Progenitor cell of endocrine pancreas (in vitro differentiated cells): ENCODE results near the gene SLFN5. TPM values are rescaled to one million over a fixed set of nuclear protein-coding genes. Genes with fewer than 3 reads are reported as not detected.

ENCODE experiments used
- DNase-seq: peaks from one replicate; pipeline ENCODE4 v3.0.0; 2021; ENCODE audit warnings: low spot score; ENCODE audit not compliant: unreplicated experiment
- H3K27ac Mint-ChIP-seq: 2 replicates; pipeline ENCODE4 v1.8.0; 2021; ENCODE audit warnings: mild to moderate bottlenecking, moderate library complexity, mixed read lengths
- H3K27me3 Mint-ChIP-seq: 2 replicates; pipeline ENCODE4 v1.8.0; 2021; ENCODE audit warnings: mixed read lengths
- H3K36me3 Mint-ChIP-seq: 2 replicates; pipeline ENCODE4 v1.8.0; 2022; ENCODE audit warnings: mixed read lengths; ENCODE audit not compliant: insufficient read depth
- H3K4me1 Mint-ChIP-seq: 2 replicates; pipeline ENCODE4 v1.8.0; 2021; ENCODE audit warnings: low read depth, mixed read lengths
- H3K4me3 Mint-ChIP-seq: 2 replicates; pipeline ENCODE4 v1.8.0; 2021; ENCODE audit warnings: low read depth, mild to moderate bottlenecking, moderate library complexity, mixed read lengths
- H3K9me3 Mint-ChIP-seq: 2 replicates; pipeline ENCODE4 v1.8.0; 2021; ENCODE audit warnings: low read depth, mixed read lengths
- total RNA-seq: library from RNA; stranded (reverse); gene quantifications from 2 replicates; pipeline ENCODE4 v1.2.1, GENCODE V29; 2021
- TF ChIP-seq, protein P1 (sequence below): fragments of 200-600 bp; sonication (generic); IDR thresholded peaks from one replicate; pipeline ENCODE4 v1.5.0; 2021; ENCODE audit warnings: antibody characterized with exemption, mild to moderate bottlenecking; ENCODE audit not compliant: unreplicated experiment

SLFN5 gene
- total RNA-seq, 1 donor from 2014 or later: 13.1 TPM

DNA sequence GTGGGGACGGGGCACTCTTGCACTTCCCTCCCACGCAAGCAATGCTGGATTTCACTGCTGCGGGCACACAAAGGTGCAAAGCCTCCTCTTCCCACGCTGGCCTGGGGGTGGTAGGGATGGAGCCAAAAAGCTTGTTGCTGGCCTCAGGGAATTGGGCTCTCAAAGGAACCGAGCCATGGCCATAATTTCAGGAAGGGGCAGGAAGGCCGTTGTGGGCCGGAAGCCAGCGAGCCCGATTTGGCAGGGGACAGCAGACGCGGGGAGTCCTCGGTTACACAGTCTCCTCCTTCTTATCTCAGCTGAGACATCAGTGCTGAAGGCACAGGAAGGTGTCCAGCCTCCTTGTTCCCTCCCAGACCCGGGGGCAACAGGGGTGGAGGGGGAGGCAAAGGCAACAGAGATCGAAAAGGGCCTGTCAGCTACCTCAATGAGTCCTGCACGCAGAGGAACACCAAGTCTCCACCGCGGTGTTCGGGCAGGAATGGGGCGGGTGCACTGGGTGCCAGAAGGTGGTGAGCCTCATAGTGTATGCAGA, 71.1 kb downstream of the SLFN5 start:
- no peak for DNase-seq
- no peaks in the 10 kb centered on the region for H3K36me3 Mint-ChIP-seq
- TF ChIP-seq, protein P1, sequence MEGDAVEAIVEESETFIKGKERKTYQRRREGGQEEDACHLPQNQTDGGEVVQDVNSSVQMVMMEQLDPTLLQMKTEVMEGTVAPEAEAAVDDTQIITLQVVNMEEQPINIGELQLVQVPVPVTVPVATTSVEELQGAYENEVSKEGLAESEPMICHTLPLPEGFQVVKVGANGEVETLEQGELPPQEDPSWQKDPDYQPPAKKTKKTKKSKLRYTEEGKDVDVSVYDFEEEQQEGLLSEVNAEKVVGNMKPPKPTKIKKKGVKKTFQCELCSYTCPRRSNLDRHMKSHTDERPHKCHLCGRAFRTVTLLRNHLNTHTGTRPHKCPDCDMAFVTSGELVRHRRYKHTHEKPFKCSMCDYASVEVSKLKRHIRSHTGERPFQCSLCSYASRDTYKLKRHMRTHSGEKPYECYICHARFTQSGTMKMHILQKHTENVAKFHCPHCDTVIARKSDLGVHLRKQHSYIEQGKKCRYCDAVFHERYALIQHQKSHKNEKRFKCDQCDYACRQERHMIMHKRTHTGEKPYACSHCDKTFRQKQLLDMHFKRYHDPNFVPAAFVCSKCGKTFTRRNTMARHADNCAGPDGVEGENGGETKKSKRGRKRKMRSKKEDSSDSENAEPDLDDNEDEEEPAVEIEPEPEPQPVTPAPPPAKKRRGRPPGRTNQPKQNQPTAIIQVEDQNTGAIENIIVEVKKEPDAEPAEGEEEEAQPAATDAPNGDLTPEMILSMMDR: no peak
- H3K27me3 Mint-ChIP-seq: peaks cover 15% of the 10 kb centered on the region
- H3K4me1 Mint-ChIP-seq: peaks cover 4% of the 10 kb centered on the region
- peak overlapping the region; percentile 62 for H3K4me3 Mint-ChIP-seq
- H3K27ac Mint-ChIP-seq: no peak overlapping the region
- H3K9me3 Mint-ChIP-seq: no peaks in the 10 kb centered on the region

DNA sequence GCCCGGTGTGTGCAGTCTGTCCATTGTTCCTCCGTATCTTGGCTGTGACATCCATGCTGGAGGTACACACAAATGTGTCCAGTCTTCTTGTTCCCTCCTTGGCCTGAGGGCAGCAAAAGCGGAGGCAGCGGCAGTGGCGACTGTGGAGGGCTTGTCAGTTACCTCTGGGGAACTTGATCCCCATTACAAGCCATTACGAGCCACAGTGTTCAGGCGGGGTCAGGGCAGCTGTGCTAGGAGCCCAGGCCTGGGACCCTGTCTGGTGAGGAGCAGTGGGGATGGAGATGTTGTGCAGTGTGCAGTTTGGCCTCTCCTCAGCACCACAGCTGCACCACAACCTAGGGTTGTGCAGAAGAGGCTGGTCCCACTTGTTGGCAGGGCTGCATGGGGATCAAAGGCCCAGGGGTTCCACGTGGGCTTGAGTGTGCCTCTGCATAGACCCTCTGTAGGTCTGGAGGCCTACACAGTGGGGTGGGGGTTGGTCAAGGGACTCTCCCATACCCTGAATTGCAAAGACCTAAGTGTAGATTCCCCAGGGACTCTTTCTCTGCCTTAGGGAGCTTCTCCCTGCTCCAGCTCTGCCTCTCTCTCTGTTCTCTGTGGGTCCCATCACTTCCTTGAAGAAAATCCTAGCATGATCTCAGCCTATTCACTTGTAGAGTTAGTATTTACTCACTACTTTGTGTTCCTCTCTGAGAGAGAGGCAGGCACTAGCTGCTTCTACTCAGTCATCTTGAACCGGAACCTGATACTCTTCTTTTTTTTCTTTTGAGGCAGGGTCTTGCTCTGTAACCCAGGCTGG, 71.7 kb downstream of the SLFN5 start:
- no peak for DNase-seq
- Mint-ChIP-seq H3K4me1 (peaks cover 4% of the 10 kb centered on the region), H3K27ac (no peak overlapping the region)

DNA sequence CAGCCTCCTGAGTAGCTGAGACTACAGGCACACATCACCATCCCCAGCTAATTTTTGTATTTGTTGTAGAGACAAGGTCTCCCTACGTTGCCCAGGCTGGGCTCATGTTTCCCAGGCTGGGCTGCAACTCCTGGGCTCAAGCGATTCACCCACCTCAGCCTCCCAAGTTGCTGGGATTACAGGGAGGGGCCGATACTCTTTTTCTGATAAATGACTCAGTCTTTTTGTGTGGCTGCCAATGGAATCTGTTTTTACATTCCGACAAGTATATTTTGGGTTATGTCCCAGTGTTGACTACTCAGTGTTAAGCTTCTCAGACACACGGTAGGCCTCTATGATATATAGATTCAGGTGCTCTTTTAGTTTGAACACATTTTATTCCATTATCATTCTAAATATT, 72.4 kb downstream of the SLFN5 start:
- no peak overlapping the region for H3K4me3 Mint-ChIP-seq
- H3K27ac Mint-ChIP-seq: no peak overlapping the region
- DNase-seq: no peak
- peaks cover 4% of the 10 kb centered on the region for H3K4me1 Mint-ChIP-seq
- no peaks in the 10 kb centered on the region for H3K36me3 Mint-ChIP-seq
- TF ChIP-seq, protein P1: no peak
- peaks cover 15% of the 10 kb centered on the region for H3K27me3 Mint-ChIP-seq
- no peaks in the 10 kb centered on the region for H3K9me3 Mint-ChIP-seq

More for the DNA sequence above, 71.7 kb downstream of the SLFN5 start:
- Mint-ChIP-seq H3K27me3 (peaks cover 15% of the 10 kb centered on the region), H3K9me3 (no peaks in the 10 kb centered on the region), H3K4me3 (no peak overlapping the region), H3K36me3 (no peaks in the 10 kb centered on the region)
- TF ChIP-seq, protein P1: no peak

DNA sequence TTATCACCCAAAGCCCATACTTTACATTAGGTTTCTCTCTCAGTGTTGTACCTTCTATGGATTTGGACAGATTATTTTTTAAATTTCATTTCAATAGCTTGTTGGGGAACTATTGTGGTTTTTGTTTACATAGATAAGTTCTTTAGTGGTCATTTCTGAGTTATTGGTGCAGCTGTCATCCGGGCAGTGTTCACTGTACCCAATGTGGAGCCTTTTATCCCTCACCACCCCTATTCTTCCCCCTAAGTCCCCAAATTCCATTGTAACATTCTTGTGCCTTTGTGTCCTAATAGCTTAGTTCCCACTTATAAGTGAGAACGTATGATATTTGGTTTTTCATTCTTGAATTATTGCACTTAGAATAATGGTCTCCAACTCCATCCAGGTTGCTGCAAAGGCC, 73.1 kb downstream of the SLFN5 start:
- Mint-ChIP-seq H3K4me1 (peaks cover 4% of the 10 kb centered on the region), H3K36me3 (no peaks in the 10 kb centered on the region), H3K4me3 (no peak overlapping the region)

DNA sequence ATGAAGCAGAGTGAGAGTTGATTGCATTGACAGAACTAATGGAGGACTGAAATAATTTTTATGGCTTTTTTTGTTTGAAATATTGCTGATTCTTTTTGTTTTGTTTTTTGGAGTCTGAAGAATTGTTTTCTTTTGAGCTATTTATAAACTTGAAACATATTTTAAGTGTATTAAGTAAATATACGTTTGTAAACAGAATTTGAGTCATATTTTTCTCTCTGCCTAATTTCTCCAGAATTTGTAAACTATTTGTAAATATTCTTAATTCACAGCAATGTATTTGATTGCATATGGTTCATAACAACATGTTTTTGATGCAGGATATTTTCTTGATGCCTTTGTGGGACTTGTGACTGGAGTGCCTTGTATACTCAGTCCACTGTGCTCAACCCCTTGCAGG, 79.9 kb downstream of the SLFN5 start:
- no peaks in the 10 kb centered on the region for H3K4me1 Mint-ChIP-seq
- H3K36me3 Mint-ChIP-seq: no peaks in the 10 kb centered on the region
- DNase-seq: no peak
- H3K27me3 Mint-ChIP-seq: peaks cover 5% of the 10 kb centered on the region
- H3K27ac Mint-ChIP-seq: no peak overlapping the region
- no peak overlapping the region for H3K4me3 Mint-ChIP-seq
- TF ChIP-seq, protein P1: no peak
- peaks cover 14% of the 10 kb centered on the region for H3K9me3 Mint-ChIP-seq

More for the DNA sequence above, 73.1 kb downstream of the SLFN5 start:
- Mint-ChIP-seq H3K27me3 (peaks cover 15% of the 10 kb centered on the region), H3K9me3 (no peaks in the 10 kb centered on the region), H3K27ac (no peak overlapping the region)
- TF ChIP-seq, protein P1: no peak
- no peak for DNase-seq

Other genes starting within 250 kb of the SLFN5 start
- gene RFFL, start 179.4 kb upstream of the SLFN5 start, total RNA-seq: 34.0 and 35.2 TPM in 2 replicates
- 16.0 and 18.8 TPM in 2 replicates for gene RAD51D, start 123.2 kb upstream of the SLFN5 start, total RNA-seq
- gene FNDC8, start 121.5 kb upstream of the SLFN5 start, total RNA-seq: not detected in 2 replicates
- gene NLE1, start 100.8 kb upstream of the SLFN5 start, total RNA-seq: 18.1 and 19.5 TPM in 2 replicates
- gene UNC45B, start 95.3 kb upstream of the SLFN5 start, total RNA-seq: not detected in 2 replicates
- gene SLC35G3, start 48.7 kb upstream of the SLFN5 start, total RNA-seq: not detected in 2 replicates
- gene SLFN11, start 130.5 kb downstream of the SLFN5 start, total RNA-seq: 2.1 and 3.0 TPM in 2 replicates
- 16.6 and 17.7 TPM in 2 replicates for gene SLFN12, start 189.4 kb downstream of the SLFN5 start, total RNA-seq
- gene SLFN13, start 205.7 kb downstream of the SLFN5 start, total RNA-seq: 32.4 and 33.6 TPM in 2 replicates